Stimulated activated CD8-positive, alpha-beta memory T cell treated with anti-CD3 and anti-CD28 coated beads, Interleukin-4, amount 100 ng/mL, for 24 hours (primary cell): Measurements from ENCODE around the gene SLC52A3.

ENCODE experiments used
- DNase-seq: peaks from one replicate; pipeline ENCODE4 v3.0.0-alpha.2; 2020; ENCODE audit warnings: low read depth

Gene SLC52A3

DNA sequence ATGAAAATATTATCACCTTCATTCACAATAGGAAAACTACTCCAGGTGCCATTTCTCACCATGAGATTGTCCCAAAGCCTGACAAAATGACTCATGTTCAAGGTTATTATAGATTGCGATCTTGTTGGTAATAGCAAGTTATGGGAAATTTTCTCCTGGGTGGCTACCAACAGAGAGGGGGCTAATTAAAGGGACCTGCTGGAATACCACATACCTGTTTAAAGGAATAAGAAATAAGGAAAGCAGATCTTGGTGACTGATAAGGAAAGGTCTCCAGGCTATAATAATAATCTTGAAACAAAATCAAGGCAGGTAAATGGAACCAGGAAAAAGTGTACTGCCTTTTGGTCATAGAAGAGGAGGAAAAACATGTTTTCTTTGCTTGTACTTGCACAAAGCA is 1.4 kb downstream of the SLC52A3 start:
- no peak for DNase-seq

DNA sequence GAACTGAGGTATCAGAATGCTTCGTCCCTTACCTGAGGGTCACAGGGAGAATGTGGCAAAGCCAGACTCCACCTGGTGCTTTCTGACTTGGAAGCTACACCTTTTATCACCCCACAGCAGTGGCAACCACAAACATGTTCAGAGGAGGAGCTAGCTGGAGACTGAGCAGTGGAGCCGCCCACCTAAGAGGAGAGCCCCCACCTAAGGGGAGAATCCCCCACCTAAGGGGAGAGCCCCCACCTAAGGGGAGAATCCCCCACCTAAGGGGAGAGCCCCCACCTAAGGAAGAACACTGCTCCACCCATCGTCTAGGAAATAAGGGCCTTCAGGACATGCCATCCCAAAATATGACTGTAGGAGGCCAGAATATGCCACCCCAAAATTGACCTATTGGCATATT is 4.0 kb downstream of the SLC52A3 start:
- DNase-seq = no peak

DNA sequence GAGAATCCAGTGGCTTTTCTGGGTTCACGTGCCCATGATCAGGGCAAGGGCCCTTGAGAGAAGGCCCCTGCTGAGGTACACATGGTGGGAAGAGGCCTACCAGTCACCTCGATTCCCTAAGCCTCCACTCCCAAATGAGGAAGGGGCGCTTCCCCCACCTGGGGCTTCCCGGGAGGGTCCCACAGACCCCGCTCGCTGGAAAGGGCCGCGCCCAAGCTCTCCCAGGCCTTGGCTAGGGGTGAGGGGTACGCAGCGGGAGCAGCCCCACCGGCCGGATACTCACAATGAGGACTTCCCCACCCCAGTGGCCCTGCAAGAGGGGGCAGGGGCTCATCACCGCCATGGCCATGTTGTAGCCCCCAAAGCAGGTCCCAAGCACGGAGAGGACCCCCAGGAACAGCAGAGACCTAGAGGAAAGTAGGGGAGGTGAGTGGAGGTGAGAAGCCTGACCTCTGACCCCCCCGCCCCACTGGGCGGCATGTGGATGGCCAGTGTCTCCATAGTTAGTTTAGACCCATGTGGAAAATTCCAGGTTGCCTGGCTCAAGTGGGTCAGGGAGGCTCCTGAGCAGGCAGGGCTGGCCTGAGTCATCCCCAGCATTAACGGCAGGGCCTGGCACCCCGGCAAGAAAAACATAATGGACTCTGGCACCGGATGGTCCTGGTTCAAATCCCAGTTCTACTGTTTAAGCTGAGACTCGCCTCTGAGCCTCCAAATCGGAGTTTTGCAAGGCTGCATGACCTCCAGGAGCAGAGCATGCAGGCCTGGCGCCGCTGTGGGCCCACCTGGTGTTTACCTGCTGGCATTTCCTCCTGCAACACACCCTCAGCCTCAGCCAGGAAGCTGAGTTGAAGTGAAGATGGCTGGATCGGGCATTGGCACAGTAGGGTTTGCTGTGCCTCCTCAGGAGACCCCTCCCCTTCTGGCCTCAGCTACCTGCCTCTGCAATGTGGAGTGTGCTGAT is 6.6 kb downstream of the SLC52A3 start:
- no peak for DNase-seq

DNA sequence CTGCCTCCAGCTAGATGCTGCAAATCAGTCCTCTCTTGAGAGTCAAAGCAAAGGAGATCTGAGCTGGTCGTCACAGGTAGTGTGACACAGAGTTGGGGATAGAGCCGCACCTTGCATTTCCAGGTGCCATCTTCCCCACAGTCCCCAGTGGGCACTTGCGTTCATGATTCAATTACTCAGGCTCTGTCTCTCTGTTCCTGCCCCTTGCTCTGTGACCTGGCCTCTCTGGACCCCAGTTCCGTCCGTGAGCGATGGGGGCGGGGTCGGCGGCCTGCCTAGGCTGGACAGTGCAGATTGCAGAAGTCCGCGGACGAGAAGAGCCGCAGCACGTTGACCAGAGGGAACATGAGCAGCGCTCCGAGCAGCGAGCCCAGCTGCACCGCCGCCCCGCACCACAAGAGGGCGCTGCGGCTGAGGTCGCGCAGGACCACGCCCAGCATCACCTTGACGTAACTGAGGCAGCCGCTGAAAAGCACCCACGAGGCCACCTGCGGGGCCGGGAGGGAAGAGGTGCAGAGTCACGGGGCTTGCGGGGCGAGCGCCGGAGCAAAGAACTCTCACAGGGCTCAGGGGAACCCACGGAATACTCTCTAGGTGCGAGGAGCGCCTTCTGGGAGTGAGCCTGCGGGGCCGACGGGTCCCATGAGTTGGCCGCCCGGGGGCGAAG is 7.4 kb downstream of the SLC52A3 start:
- DNase-seq = no peak

DNA sequence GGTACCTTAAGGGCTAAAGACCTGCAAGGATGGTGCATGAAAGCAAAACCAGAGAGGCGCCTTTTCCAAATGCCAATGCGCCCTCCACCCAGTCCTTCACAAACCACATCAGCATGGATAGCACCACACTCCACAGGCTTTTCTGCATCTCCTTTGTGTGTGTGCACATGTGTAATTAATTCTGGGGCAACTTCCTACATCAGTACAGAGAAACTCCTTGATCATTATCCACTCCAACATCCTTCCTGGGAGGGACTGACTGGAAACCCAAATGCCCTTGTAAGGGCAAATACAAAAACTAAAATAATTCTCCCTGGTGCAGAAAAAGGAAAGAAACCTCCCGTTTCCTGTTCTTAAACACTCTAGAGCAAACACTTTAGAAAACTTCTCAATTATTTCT is 10.8 kb downstream of the SLC52A3 start:
- no peak for DNase-seq

DNA sequence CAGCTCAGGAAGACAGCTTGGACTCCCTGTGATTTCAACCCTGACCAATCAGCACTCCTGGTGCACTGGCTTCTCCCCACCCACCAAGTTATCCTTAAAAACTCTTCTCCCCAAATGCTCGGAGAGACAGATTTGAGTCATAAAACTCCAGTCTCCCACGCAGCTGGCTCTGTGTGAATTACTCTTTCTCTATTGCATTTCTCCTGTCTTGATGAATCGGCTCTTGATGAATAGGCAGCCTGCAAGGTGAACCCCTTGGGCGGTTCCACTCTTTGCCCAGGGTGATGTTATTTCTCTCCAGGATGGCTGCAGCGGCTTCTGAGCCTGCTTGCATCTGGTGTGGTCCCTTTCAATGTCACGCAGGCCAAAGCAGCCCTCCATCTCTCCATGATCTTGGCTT is 12.4 kb downstream of the SLC52A3 start:
- DNase-seq = no peak

DNA sequence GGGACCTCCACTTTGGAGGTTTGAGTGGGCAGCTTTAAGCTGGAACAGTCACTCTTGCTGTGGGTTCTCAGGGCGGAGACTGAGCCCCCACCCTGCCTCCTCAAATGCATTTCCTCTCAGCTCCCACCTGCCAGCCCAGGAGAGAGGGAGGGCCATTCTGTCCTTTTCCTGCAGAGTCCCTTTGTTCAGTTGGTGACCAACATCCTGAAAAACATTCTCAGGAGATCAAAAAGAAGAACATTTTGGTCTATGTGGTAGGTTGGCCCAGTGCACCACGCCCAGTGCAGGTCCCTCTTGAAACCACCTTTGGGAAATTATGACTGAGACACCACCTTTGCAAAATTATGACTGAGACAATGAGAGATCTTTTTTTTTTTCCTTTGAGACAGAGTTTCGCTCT is 13.4 kb downstream of the SLC52A3 start:
- no peak for DNase-seq

DNA sequence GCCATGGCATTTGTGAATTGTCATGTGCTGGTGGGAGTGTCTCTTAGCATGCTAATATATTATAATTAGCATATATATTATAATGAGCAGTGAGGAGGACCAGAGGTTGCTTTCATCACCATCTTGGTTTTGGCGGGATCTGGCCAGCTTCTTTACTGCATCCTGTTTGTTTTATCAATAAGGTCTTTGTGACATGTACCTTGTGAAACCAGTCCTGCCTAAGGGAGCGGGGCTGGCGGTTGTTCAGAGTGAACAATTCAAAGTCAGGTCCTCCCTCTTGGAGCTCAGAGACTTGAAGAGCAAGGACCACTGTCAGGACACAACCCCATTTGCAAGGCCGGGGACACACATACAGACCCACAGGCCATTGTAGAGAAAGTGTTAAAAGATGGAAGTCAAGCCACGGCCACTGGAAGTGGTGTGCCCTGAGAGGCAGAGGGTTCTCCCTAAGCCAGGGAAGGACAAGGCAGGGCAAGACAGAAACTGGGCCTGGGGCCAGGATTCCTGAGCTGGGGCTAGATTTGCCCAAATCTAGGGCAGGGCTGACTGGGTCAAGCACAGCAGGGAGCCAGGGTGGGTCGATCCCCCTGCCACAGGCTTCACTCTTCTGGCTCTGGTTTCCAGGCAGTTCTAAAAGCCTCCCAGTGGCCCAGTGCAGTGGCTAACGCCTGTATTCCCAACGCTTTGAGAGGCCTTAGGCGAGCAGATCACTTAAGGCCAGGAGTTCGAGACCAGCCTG is 14.2 kb downstream of the SLC52A3 start:
- DNase-seq = no peak

DNA sequence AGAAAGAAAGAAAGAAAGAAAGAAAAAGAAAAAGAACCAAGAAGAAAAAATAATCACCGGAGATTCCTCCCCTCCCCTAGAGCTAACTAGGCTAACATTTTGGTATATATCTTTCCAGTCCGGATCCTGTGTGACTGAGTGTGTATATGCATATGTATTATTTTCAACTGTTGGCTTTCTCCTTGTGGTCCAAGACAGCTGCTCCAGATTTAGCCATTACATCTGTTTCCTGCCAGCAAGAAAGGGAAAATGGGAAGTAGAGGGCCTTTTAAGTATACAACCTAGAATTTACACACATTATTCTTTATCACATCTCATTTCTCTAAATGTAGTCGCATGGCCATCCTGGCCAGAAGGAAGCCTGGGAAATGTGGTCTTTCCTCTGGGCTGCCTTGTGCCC is 15.2 kb downstream of the SLC52A3 start:
- no peak for DNase-seq

DNA sequence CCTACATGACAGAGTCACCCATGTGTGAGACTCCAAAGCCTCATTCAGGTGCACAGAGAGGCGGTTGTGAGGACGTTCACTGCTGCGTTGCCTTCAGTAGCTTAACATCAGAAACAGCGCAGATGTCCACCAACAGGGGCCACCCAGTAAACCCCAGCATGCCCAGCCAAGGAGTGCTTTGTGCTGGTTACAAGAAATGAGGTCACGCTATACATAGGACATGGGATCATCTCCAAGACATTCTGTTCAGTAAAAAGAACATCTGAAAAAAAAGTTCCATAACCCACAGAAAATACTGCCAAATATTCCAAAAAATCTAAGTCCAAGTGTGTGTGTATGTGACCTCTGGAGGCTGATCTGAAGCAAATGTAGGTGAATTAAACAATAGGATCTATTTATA is 16.0 kb downstream of the SLC52A3 start:
- DNase-seq = no peak

DNA sequence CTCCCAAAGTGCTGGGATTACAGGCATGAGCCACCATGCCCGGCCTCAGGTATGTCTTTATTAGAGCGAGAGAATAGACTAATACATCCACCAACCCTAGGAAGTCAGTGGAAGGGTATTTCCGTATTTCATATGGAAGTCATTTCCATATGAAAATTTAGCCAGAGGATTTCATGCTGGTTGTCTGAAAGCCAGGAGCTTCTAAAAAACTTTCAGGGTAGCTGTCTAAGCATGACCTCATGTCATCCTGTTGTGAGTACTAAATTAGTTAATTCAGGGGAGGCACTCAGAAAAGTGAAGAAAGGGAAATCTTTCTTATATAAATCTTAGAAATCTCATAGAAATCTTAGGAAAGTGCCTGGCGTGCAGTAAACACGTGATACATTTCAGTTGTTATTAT is 16.5 kb downstream of the SLC52A3 start:
- no peak for DNase-seq

DNA sequence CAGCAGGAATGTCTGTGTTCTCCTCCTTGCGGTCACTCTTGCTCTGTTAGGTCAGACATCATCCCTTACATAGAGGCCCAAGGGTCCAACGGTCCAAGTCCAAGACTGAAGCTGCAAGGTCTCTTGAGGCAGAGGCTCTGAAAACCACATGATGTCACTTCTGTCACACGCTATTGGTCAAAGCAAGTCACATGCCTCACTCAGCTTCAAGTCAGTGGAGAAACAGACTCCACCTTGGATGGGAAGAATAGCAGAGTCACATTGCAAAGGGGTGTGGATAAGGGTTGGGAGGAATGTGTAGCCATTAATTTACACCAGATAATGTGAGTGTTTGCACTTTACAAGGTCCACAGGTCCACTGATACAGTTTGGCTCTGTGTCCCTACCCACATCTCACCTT is 17.5 kb downstream of the SLC52A3 start:
- DNase-seq = no peak

DNA sequence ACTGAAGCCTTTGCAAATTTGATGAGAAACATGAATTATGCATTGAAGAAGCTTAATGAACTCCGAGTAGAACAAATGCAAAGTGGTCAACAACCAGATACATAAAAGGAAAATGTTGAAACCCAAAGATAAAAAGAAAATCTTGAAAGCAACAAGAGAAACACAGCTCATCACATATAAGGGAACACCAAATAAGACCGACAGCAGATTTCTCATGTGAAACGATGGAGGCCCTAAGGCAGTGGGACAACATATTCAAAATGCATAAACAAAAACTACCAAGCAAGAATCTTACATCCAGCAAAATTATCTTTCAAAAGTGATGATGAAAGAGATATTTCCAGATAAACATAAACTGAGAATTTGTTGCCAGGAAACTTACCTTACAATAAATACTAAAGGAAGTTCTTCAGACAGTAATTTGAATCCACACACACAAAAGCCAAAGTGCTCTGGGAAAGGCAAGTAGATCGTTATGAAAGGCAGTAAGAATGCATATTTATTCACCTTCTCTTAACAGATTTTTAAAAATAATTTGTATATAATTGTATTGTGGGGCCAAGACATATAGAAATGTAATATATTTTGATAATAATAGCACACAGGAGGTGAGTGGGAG is 22.5 kb downstream of the SLC52A3 start:
- no peak for DNase-seq

DNA sequence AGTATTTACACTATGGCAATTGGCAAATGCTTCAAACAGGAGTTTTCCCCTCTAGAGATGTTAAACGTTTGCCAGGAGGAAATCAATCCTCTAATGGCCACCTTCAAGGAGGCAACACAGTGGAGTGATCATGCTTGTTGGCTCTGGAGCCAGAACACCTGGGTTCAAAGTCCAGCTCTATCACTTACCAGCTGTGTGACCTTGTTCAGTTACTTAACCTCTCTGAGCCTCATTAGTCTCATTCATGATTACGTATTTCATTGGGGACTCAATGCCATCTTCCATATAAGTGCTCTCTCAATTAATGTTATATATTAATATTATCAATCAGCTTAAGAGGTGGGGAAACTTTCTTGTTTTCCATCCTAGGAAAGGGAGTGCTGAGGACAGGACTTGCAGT is 26.1 kb downstream of the SLC52A3 start:
- DNase-seq = no peak

DNA sequence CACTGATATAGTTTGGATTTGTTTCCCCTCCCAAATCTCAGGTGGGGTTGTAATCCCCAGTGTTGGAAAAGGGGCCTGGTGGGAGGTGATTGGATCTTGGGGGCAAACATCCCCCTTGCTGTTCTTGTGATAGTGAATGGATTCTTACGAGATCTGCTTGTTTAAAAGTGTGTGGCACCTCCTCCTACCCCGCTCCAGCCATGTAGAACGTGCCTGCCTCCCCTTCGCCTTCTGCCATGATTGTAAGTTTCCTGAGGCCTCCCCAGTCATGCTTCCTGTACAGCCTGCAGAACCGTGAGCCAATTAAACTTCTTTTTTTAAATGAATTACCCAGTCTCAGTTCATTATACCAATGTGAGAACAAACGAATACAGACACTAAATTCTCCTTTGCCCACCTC is 26.7 kb downstream of the SLC52A3 start:
- DNase-seq = no peak

DNA sequence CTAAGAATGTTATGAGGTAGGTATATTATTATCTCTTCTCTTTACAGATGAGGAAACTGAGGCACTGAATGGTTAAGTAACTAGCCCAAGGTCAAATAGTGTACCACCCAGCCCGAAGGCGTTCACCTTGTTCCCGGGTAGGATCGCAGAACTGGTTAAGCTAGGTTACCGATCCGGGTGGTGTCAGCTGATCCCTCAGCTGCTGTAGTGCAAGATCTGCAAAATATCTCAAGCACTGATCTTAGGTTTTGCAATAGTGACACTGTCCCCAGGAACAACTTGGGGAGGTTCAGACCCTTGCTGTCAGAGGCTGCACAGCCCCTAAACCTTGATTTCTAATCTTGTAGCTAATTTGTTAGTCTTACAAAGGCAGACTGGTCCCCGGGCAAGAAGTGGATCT is 28.1 kb downstream of the SLC52A3 start:
- no peak for DNase-seq

DNA sequence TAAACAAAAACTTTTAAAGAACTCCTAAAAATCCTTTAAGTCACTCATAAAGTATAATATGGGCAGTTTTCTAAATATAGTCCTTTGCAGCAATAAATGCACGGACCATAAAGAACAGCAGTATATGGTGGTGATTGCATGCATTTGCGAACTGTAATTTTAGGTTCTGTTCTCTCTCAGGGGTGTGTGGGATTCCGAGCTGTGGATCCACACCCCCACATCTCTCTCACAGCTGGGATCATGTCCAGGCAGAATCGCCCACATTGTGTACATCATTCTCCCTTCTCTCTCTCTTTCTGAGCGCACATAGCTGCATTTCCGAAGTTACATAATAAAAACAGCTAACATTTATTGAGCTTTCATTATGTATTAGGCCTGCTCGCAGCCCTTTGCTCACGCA is 28.6 kb downstream of the SLC52A3 start:
- no peak for DNase-seq

DNA sequence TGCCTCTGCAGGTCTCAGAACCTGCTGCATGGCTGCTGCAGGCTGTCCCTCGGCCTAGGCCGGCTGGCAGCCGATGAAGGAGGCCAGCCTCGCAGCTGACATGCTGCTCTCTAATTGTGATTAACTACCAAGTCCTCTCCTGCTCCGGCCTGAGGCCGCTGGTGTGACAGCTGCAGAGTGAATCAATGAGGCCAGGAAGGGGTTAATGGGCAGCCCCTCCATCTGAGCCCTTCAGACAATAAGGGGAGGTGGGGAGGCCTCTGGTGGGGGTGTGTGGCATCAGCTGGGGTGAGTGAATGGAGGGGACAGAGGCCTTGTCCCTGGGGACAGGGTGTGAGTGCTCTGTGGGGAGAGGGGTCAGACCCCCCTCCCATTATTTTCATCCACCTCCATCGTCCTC is 34.4 kb downstream of the SLC52A3 start:
- no peak for DNase-seq

DNA sequence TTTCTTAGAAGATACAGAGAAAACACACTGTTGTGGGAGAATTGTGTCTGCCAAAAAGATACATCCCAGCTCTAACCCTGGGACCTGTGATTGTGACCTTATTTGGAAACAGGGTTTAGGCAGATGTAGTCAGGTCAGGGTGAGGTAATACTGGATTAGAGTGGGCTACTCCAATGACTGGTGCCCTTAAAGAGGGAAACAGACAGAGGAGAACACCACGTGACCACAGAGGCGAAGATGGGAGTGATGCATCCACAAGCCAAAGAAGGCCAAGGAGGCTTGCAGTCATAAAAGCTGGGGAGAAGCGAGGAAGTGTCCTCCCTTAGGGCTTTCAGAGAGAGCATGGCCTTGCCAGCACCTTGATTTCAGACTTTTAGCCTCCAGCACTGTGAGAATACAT is 35.6 kb downstream of the SLC52A3 start:
- no peak for DNase-seq

DNA sequence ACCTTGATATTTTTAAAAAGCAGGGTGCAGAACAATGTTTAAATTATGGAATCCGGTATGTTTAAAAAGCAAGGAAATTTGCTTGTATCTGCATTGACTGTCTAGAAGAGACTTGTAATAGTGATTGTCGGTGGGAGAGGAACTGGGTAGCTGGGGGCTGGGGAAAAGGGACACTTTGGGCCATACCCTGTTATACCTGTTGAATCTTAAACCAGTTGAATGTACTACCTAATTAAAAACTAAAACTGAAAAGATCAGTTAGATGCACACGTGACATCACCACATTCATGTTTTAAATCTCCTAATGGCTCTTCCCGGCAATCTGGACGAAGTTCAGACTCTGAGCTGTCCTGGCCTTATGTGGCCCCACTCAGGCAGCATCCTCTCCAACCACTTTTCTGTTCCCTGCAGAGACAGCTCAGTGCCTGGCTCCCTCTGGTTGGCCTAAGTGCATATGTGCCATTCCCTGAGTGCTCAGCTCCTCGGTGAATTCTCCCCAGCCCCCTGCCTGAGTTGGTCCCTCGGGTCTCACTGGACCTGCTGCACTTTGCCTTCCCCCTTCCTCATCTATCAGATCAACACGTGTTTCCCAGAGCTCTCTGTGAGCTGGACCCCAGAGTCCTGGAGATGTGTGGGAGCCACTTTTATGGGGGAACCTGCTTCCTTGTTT is 36.3 kb downstream of the SLC52A3 start:
- DNase-seq = no peak

DNA sequence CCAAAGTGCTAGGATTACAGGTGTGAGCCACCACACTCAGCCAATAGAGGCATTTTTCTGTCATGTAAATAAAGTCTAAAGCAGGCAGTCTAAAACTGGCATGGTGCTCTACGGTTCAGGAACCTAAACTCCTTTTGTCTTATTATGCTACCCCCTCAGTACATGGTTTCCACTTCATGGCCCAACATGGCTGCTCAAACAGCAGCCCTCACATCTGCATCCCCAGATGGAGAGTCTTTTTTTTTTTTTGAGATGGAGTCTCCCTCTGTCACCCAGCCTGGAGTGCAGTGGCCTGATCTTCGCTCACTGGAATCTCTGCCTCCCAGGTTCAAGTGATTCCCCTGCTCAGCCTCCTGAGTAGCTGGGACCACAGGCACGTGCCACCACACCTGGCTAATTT is 38.3 kb downstream of the SLC52A3 start:
- no peak for DNase-seq
